Ovary (tissue), 9 donors: ENCODE results near the gene TRMT6. TPM values are rescaled to one million over a fixed set of nuclear protein-coding genes. Genes with fewer than 3 reads are reported as not detected.

Source experiments
- DNase-seq, 5 donors: peaks; one replicate each; pipeline ENCODE4 v3.0.0-alpha.2; 2019 to 2020
- H3K27ac ChIP-seq, 2 donors: fragments of 200-600 bp; one replicate each; pipeline versions ENCODE4 v1.5.1 to v1.8.0; 2019 to 2022
- H3K27me3 ChIP-seq: fragments of 200-600 bp; one replicate; pipeline ENCODE4 v1.8.0; 2022
- H3K36me3 ChIP-seq: fragments of 200-600 bp; sonication (generic); one replicate; pipeline ENCODE4 v1.5.1; 2019
- H3K4me1 ChIP-seq: one replicate; pipeline ENCODE4 v1.8.1; 2013; ENCODE audit warnings: mild to moderate bottlenecking, moderate library complexity; ENCODE audit not compliant: insufficient read depth
- H3K4me3 ChIP-seq: fragments of 200-600 bp; sonication (generic); one replicate; pipeline ENCODE4 v1.5.1; 2017
- H3K9me3 ChIP-seq, 2 donors: fragments of 200-600 bp in 1 of 2; sonication (generic) in 1 of 2; one replicate each; pipeline versions ENCODE4 v1.5.1 to v1.8.1; 2013 to 2019; ENCODE audit warnings: mild to moderate bottlenecking in 1 of 2, moderate library complexity in 1 of 2
- CTCF ChIP-seq, 3 donors: fragments of 450-650 bp in 2 of 3; fragments of 200-600 bp in 1 of 3; IDR thresholded peaks; one replicate each; pipeline versions ENCODE4 v1.5.1 to v1.8.0; 2016 to 2022; ENCODE audit warnings: antibody characterized with exemption in 3 of 3, mild to moderate bottlenecking in 1 of 3
- EP300 ChIP-seq: sonication (generic); formaldehyde crosslinking; IDR thresholded peaks from one replicate; pipeline ENCODE4 v1.6.1; 2017; ENCODE audit warnings: antibody characterized with exemption
- POLR2A ChIP-seq: fragments of 450-650 bp; IDR thresholded peaks from one replicate; pipeline ENCODE4 v1.6.1; 2017; ENCODE audit warnings: antibody characterized with exemption, mild to moderate bottlenecking, moderate library complexity
- WGBS, 3 donors: extraction: QIAGEN DNeasy Blood & Tissue Kit in 1 of 3; methylation state at CpG; one replicate each; pipeline versions ENCODE4 v1.1.5 to v1.1.7; 2013 to 2017; 5-methylcytosine and 5-hydroxymethylcytosine counted together
- intact Hi-C, 4 donors: fragments of 100-400 bp; cut with DNase I; formaldehyde crosslinking; loops; one replicate each; pipeline versions ENCODE4 v1.11.0 to v1.15.1; 2022 to 2023
- polyA plus RNA-seq, 2 donors: library from polyadenylated mRNA; stranded (reverse); fragments of 200-250 nt in 1 of 2; fragments of 350-450 nt in 1 of 2; fragmentation: Illumina TruSeq in 1 of 2; extraction: RNeasy Lipid Tissue Mini Kit (QIAGEN cat#74804) in 1 of 2; gene quantifications; one replicate each; pipeline ENCODE4 v1.2.3, GENCODE V29; 2013 to 2014
- total RNA-seq, 7 donors: library from RNA; depleted of rRNA in 2 of 7; stranded (reverse); fragments of >200 nt in 2 of 7; fragmentation: NEBNext Ultra II Directional in 3 of 7; extraction: Animal tissue kit (Norgen Biotek cat#: 25700) in 3 of 7; gene quantifications; one replicate each; pipeline versions ENCODE4 v1.1.0 to v1.2.4, GENCODE V29; 2016 to 2023
- donor health status: DM: no; HTN: no; CAD: no; lungs with moderate emphysema.
- donor health status: DM: no; HTN: no; CAD: no.
- donor health status: Bipolar disorder and iron deficiency.
- donor health status: DM: yes; HTN: yes; CAD: no.
- donor health status: DM: no; HTN: no; CAD: no.
- donor health status: DM: yes; HTN: yes; CAD: no.

TRMT6 gene
- total and polyA plus RNA-seq, 9 donors = 5.8 to 19.3 (median 11.5) TPM

GRCh38 chr20:5910186-5910585 lies 40.1 kb downstream of the TRMT6 start:
- no peak for DNase-seq
- H3K4me3 ChIP-seq = no peak overlapping the region
- H3K27ac ChIP-seq = no peak overlapping the region
- no peaks in the 10 kb centered on the region for H3K36me3 ChIP-seq
- intact Hi-C loops = no loop called here
- 43 to 54% (median 47%) methylated on average over 6 of the region's 6 CpGs for WGBS, 3 donors
- H3K9me3 ChIP-seq = no peaks in the 10 kb centered on the region
- peaks cover 6% of the 10 kb centered on the region for H3K4me1 ChIP-seq
- no peaks in the 10 kb centered on the region for H3K27me3 ChIP-seq
- TF ChIP-seq EP300 (no peak), POLR2A (no peak), CTCF (IDR thresholded peaks at IDR 0.05) (no peak)

GRCh38 chr20:5908981-5909380 lies 41.4 kb downstream of the TRMT6 start:
- no peaks in the 10 kb centered on the region for H3K27me3 ChIP-seq

GRCh38 chr20:5900908-5901307 lies 49.4 kb downstream of the TRMT6 start:
- Histone ChIP-seq H3K36me3 (no peaks in the 10 kb centered on the region), H3K9me3 (no peaks in the 10 kb centered on the region), H3K27ac (no peak overlapping the region), H3K4me3 (no peak overlapping the region), H3K27me3 (no peaks in the 10 kb centered on the region), H3K4me1 (no peaks in the 10 kb centered on the region)
- DNase-seq = no peak
- 69 to 81% (median 80%) methylated on average over 1 of the region's 1 CpG for WGBS, 3 donors
- intact Hi-C loops = no loop called here
- no peak for TF ChIP-seq POLR2A
- TF ChIP-seq CTCF (IDR thresholded peaks at IDR 0.05) = no peak
- no peak for TF ChIP-seq EP300

More at GRCh38 chr20:5908981-5909380, 41.4 kb downstream of the TRMT6 start:
- Histone ChIP-seq H3K4me3 (no peak overlapping the region), H3K9me3 (no peaks in the 10 kb centered on the region), H3K27ac (no peak overlapping the region), H3K36me3 (no peaks in the 10 kb centered on the region), H3K4me1 (peaks cover 6% of the 10 kb centered on the region)
- intact Hi-C loops = no loop called here
- no peak for TF ChIP-seq EP300
- TF ChIP-seq POLR2A = no peak
- DNase-seq = no peak
- 69 to 78% (median 73%) methylated on average over 2 of the region's 2 CpGs for WGBS, 3 donors

GRCh38 chr20:5899444-5899843 lies 50.9 kb downstream of the TRMT6 start:
- H3K9me3 ChIP-seq = no peaks in the 10 kb centered on the region
- H3K27me3 ChIP-seq = no peaks in the 10 kb centered on the region
- 59 to 65% (median 60%) methylated on average over 1 of the region's 1 CpG for WGBS, 3 donors
- intact Hi-C loops = no loop called here
- H3K27ac ChIP-seq = no peak overlapping the region
- H3K4me1 ChIP-seq = no peaks in the 10 kb centered on the region
- no peaks in the 10 kb centered on the region for H3K36me3 ChIP-seq
- no peak for DNase-seq
- no peak for TF ChIP-seq POLR2A
- TF ChIP-seq CTCF (IDR thresholded peaks at IDR 0.05) = no peak
- TF ChIP-seq EP300 = no peak
- no peak overlapping the region for H3K4me3 ChIP-seq

GRCh38 chr20:5895626-5896025 lies 54.7 kb downstream of the TRMT6 start:
- Histone ChIP-seq H3K36me3 (no peaks in the 10 kb centered on the region), H3K9me3 (no peaks in the 10 kb centered on the region), H3K27me3 (no peaks in the 10 kb centered on the region), H3K27ac (no peak overlapping the region), H3K4me3 (no peak overlapping the region), H3K4me1 (no peaks in the 10 kb centered on the region)
- 82 to 87% (median 84%) methylated on average over 2 of the region's 2 CpGs for WGBS, 3 donors
- no peak for DNase-seq
- intact Hi-C loops = no loop called here
- no peak for TF ChIP-seq POLR2A
- no peak for TF ChIP-seq CTCF (IDR thresholded peaks at IDR 0.05)
- no peak for TF ChIP-seq EP300
